ENCODE measurements around the gene NFIL3.

NFIL3 gene

DNA sequence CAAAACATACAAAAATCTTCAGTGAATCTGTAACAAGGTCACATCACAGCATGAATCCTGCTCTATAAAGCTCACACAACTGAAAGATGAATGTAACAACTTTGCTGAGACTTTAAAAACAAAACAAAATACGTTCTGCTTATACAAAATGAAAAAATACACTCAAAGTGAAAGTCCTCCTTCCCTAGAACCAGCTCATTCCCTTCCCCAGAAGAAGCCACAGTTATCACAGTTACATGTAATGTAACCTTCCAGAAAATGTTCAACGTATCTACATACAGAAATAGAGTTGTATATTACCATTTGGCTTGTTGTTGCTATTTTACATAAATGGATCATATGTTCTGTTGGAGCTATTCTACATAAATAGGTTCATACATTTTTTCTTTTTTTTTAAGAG is 64.5 kb downstream of the NFIL3 start:
- Histone ChIP-seq H2BK15ac (replicated peaks; ENCODE audit: low read depth) (no peak overlapping the region), H3K4me2 (ENCODE audit: low read length) (no peak overlapping the region), H4K8ac (ENCODE audit: low read depth, low read length) (no peak overlapping the region), H2BK5ac (ENCODE audit: low read length) (no peak overlapping the region), H3K79me1 (ENCODE audit: low read length) (peaks cover 2% of the 10 kb centered on the region), H3K23ac (ENCODE audit: low read length) (no peak overlapping the region), H3K18ac (ENCODE audit: low read length) (no peak overlapping the region), H3K4me1 (ENCODE audit: control insufficient read depth, low read depth, low read length) (peaks cover 2% of the 10 kb centered on the region), H4K5ac (ENCODE audit: low read length) (no peak overlapping the region), H3K36me3 (ENCODE audit: control insufficient read depth, insufficient read depth, low read length) (no peaks in the 10 kb centered on the region), H3K56ac (ENCODE audit: low read length) (no peak overlapping the region), H3K9ac (ENCODE audit: low read length) (no peak overlapping the region), H3K4me3 (ENCODE audit: low read length) (no peak overlapping the region), H3K27me3 (ENCODE audit: insufficient read depth, low read length, poor library complexity) (no peaks in the 10 kb centered on the region), H3K27ac (ENCODE audit: low read depth, low read length) (no peak overlapping the region), H3K4ac (ENCODE audit: low read depth, low read length) (no peak overlapping the region), H3K79me2 (ENCODE audit: control insufficient read depth, insufficient read depth, low read length) (peaks cover 36% of the 10 kb centered on the region), H2BK120ac (ENCODE audit: low read depth, low read length) (no peak overlapping the region), H2AK5ac (ENCODE audit: low read length) (no peak overlapping the region)
- no CpG with 5 or more reads among the region's 2 CpGs for WGBS (ENCODE audit: extremely low coverage, insufficient coverage, low lambda C conversion rate)
- DNase-seq, result no peak
